Activated CD4-positive, alpha-beta T cell treated with anti-CD3 and anti-CD28 coated beads, Interleukin-2, amount 50 U/mL, for 4 hours (primary cell): Measurements from ENCODE around the gene C1orf174.
A peak's percentile ranks its signal among the peaks of the same experiment; 100 is the strongest.

ENCODE experiments used
- DNase-seq, 2 experiments: peaks; one replicate each; pipeline ENCODE4 v3.0.0-alpha.2; 2020

The C1orf174 gene

DNA sequence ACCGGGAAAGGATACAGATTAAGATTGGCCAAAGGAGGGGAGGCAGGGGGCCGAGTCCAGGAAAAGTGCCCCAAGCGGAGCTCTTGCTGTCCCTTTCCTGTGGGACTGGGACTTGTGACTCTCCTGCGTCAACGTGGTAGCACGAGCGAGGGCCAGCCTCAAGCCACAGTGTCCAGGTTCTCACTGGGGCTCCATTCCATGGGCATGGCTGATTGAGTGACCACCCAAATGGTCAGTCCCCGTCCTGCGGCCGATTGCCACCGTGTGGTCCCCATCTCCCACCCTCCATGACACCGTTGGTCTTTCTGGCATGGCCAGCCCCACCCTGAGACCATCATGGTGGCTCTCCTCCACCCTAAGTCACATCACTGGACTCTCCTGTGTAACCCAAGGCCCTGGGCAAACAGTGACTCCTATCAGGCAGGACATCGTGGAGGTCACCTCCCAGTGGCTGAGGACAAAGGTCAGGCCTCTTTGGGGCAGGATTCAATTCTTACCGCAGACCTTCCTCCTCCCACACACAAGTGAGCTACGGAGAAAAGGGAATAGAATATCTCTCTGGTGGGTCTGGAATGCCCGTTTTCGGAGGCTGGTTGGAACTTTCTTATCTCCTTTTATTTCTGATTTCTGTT lies 8.9 kb upstream of the C1orf174 start:
- no peak for DNase-seq

- DNase-seq: no peak
Observed at GRCh38 chr1:3907621-3908165, 7.6 kb upstream of the C1orf174 start.

DNA sequence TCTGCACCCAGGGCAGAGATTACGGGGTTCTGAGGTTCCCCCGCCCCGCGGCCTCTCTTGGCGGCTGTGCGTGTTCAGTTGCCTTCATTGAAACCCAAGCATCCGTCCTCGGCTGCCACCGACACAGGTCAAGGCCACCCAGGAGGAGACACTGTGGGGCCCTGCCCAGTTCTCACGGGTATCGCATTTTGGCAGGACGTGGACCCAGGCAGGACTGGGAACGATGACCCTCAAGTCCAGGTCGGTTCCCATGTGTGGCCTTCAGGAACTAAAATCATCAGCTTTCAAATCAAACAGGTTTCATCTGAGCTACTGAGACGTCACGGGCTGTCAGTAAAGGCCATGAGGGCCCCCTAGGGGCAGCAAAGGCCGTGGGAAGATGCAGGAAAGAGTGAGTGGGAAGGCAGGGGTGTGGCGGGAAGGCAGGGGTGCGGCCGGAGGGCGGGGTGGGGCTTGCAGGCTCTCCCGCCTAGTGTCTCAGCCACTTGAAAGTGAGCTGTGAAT lies 7.0 kb upstream of the C1orf174 start:
- peak; percentile 19 to 30 for DNase-seq

GRCh38 chr1:3906672-3907020 lies 6.6 kb upstream of the C1orf174 start:
- DNase-seq: no peak

GRCh38 chr1:3905953-3906671 lies 6.0 kb upstream of the C1orf174 start:
- DNase-seq: no peak

DNA sequence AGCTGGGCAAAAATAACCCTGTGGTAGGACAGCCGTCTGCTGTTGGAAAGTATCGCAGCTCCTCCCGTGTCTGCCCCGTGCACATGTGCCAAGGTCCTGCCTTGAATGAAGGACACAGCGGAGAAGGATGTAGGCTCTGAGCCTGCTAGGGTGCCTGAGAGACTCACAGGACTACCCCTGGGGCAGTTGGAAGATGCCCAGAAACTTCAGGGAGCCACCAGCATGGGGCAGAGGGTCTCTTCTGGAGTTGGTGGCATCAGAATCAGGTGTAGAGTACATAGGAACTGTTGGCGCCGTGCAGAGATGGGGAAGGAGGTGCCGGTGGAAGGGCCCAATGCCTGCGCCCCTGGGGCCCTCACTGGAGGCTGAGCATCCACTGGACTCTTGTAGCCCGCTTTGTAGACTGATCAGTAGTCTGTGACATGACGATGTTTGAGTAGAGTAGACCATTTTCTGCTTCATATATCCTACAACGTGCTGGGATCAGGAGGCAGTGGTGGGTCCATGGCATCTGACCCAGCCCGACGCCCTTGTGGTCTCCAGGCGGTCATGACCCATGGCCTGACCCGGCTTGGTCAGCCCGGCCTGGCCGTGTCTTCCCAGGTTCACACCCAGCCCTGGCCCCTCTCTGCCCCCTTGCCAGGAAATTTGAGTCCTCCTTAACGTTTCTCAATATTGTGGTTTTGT lies 5.3 kb upstream of the C1orf174 start:
- DNase-seq: no peak

DNA sequence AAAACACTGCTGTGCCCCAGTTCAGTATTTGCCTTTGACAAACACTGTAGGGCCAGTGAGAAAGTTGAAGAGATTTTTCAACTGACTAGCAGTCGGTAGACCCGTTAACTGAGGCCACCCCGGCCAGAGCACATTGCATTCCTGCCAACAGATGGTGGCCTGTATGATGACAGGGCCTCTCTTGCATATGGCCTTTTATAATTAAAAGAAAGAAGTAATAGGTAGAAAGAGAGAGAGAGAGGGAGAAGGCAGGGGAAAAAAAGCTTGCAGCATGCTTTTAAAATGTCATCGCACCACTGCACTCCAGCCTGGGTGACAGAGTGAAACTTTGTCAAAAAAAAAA lies 4.7 kb upstream of the C1orf174 start:
- no peak for DNase-seq

DNA sequence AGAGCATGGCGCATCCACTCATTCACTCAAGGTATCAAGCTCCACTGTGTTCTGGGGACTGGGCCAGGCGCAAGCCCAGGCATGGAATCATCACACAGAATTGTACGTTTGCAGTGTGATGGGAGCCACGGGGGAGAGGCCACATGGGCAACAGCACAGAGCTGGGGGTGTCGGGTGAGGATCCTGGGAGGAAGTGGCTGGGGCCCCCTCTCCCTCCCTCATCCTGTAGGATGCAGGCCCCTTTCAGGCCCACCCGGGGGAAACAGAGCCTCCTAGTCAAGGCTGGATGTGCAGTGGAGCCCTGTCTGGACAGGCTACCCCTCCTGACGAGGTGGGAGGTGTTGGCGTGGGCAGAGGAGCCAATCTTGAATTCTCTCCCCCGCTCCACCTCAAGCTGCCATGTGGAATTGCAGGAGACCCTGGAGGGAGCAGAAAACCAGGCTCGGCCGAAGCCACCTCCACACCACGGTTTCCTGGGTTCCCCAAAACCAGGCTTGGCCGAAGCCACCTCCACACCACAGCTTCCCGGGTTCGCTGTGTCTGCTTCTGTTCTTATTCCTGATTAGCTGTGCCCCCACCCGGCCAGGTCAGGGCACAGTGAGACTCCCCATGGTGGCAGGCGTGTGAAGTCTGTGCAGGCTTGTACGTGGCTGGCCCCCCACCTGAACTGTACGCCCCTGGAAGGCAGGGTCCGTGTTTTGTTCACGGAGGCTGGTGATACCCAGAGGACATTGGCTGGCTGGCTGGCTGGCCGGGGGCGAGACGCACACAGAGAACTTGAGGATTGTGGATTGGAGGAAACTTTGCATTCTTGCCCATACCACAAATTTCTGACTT lies 4.2 kb upstream of the C1orf174 start:
- no peak for DNase-seq

DNA sequence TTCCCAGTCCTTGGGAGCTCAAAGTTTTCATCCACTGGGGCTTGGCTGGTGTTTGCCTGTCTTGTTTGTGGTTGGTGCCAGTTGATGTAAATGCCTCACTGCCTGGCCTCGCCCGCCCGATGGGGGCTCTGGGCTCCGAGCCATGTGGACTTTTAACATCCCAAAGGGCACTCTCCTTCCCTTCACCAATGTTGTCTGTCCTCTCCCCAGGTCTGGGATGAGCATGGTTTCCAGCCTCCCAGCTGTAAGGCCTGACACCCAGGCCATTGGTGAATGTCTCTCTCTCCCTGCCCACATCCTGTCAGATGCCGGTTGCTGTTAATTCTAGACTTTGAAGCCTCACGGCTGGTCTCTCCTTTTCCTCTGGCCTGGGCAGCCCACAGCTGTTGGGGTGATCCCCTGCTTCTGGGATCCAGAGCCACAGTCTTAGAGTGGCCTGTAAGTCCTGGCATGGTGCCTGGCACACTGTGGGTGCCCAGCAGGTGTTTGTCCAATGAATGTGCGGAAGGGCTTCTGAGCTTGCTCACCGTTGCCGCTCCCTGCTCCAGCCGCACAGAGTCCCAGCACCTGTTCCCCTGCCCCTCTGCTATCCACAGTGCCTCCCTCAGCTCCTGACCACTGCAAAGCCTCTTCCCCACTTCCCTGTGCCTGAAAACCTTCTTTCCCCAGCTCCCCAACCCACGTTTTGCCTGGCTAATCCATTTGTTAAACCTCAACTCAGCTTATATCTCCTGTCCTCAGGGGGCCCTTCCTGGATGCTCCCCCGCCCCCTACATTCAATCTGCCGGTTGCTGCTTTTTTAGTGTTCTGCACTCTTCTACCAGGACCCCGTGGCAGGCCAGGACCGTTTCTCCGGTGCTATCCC lies 3.3 kb upstream of the C1orf174 start:
- DNase-seq: no peak

- peak in 1 of 2 experiments; percentile 21 for DNase-seq
Observed at GRCh38 chr1:3902571-3903091, 2.6 kb upstream of the C1orf174 start.

DNA sequence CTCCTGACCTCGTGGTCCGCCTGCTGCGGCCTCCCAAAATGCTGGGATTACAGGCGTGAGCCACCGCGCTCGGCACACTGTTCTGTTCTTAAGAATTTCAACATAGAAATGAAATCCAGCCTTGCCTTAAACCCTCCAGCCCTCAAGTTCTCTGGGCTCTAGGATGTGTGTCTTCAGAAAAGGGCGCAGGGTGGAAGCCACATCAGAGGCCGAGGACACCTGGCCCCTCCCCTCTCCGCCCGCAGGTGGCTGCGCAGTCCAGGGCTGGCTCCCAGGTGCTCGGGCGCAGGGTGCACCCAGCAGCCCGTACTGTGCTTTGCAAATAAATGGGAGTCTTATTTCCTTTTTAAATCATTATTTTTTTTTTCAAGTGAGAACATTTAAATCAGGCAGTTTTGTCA lies 2.0 kb upstream of the C1orf174 start:
- DNase-seq: no peak

DNA sequence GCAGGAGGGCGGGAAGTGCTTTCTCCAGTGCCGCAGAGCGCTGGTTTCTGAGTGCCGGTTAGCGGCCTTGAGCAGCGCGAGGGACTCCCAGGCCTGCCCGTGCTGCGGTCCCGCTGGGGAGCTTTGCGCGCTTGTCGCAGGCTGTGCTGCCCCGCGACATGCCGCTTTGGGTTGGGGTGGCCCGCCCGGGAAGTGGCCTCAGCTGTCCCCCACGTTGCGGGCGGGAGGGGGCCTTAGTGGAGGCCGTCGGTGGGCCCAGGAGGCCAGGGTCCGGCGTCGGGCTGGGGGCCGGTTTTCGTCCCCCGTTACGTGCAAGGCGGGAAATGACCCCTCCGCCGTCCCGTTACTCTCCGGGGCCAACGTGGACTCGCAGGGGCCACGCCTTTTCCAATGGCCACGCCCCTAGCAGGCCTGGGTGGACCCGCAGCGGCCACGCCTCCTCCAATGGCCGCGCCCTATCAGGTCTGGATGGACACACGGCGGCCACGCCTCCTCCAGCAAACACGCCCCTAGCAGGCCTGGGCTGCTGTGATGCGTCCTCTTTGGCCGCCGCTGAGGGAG lies 977 bp upstream of the C1orf174 start:
- DNase-seq: peak; percentile 57 to 62

DNA sequence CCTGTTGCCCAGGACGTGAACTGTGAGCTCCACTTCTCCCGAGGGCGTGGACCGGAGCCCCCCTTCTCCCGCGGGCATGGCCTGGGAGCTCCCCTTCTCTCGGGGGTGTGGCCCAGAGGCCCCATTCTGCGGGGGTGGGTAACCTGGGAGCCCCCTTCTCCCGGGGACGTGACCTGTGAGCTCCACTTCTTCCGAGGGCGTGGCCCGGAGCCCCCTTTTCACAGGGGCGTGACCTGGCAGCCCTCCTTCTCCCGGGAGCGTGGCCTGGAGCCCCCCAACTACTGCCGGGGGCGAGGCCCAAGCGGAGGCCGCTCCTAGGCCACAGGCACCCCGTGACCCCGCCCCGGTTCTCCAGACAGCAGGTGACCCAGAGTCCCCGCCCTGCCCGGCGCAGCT lies 320 bp downstream of the C1orf174 start:
- DNase-seq: no peak

DNA sequence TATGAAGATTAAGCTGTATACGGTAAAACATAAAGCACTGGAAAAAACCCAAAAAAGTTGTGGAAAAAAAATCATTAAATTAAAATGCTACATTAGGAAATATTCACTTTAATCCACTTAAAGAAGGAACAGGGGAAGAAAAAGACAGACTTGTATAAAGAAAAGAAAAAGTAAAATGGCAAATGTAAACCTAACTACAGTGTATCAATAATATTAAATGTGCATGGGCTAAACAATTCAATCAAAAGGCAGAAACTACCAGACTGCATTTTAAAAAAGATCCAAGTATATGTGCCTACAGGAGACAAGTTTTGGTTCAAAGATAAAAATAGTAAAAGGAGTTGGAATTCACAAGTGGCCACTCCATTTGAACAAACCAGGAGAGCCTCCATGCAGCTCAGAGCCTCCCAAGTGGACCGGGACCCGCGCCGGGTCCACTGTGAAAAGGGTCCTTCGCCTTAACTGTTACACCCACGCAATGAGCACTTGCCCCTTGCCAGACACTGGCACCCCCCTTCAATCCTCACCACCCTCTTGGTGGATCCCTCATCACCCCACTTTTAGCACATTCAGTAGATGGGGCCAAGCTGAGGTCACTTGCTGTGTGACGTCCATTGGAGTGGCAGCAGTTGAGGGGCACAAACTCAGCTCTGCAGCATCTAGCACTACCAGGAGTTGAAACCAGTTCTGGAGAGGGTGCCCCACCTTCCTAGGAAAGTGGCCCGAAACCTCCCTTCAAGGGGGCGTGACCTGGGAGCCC lies 898 bp downstream of the C1orf174 start:
- no peak for DNase-seq

DNA sequence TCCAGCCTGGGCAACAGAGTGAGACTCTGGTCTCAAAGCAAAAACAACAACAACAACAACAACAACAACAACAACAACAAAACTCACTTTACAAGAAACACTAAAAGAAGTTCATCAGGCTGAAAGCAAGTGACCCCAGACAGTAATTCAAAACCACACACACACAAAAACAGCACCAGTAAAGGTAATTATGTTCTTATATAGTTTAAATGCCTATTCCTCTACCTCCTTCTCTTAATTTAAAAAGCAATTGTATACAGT lies 1.7 kb downstream of the C1orf174 start:
- DNase-seq: no peak

- no peak for DNase-seq
Observed at GRCh38 chr1:3896396-3897000, 3.6 kb downstream of the C1orf174 start.

GRCh38 chr1:3895951-3896325 lies 4.1 kb downstream of the C1orf174 start:
- DNase-seq: no peak

DNA sequence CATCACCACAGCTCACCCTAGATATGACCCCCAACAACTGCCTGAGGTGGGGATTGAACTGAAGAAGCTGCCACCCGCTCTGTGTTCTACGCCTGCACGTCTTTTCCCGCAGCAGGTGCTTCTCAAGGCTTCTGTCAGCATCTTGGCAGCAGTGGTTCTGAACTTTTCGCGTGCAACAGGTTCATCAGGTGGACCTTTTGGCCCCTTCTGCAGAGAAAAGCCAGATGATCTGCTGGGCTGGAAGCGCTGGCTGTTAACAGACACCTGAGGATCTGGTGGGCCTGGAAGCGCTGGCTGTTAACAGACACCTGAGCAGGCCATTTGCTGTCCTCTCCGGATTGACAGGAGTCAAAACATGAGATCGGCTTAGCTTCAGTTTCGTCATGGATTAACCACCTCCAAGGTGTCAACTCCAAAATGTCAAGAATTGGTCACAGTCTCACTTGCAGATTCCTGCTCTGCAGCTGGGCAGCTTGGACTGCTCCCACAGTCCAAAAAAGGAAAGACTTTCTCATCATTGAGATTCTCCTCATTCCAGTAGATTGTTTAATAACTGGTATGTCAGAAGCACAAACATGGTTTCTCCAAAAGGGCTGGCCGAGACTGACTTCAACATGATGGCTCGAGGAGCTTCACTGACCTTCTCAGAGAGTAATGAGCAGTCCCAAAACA lies 4.7 kb downstream of the C1orf174 start:
- DNase-seq: no peak

DNA sequence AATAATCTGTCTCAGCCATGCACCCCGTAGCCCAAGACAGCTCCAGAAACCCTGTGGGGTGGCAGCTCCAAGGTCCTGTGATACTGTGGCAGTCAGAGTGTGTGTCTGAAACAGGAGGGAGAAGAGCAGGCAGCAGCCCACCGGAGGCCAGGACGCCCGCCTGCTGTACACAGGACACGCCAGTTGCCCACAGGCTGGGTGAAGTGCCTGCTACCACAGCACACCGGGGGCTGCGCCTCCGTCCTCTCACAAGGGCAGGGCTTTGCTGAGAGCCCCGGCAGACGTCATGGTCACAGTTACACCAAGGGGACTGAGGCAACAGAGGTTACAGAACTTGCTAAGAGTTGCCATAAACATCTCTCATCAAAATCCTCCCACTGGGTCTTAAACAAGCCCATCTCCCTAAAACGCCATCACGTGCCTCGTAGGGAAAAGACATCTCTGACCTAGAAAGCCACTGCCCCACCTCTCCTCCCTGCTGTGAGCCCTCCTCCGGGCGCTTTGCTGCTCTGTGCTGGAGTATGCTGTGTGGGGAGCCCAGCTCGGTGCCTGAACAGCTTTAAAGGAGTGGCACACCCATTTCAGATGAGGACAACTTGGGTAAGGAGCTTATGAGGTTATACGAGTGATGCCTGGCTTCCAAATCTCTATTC lies 5.3 kb downstream of the C1orf174 start:
- no peak for DNase-seq
